Measurements from ENCODE around the gene GLIS2.

- TF ChIP-seq CTCF (conservative IDR thresholded peaks at IDR 0.05; ENCODE audit: low read depth, low read length) (no peak), CEBPB (IDR thresholded peaks at IDR 0.05; ENCODE audit: low read depth, low read length) (no peak), POLR2A (IDR thresholded peaks at IDR 0.05; ENCODE audit: low read depth, low read length) (no peak), RFX5 (IDR thresholded peaks at IDR 0.05; ENCODE audit: low read depth, low read length) (no peak), SMC3 (IDR thresholded peaks at IDR 0.05; ENCODE audit: low read depth, low read length) (no peak), MXI1 (IDR thresholded peaks at IDR 0.05; ENCODE audit: borderline replicate concordance, low read depth, low read length) (no peak), RAD21 (IDR thresholded peaks at IDR 0.05; ENCODE audit: low read length) (no peak), CHD1 (IDR thresholded peaks at IDR 0.05; ENCODE audit: low read depth, low read length) (no peak), MAZ (IDR thresholded peaks at IDR 0.05; ENCODE audit: borderline replicate concordance, low read depth, low read length) (peak; percentile 57; the same call in 1 of the 2 replicates)
Measured at GRCh38 chr16:4283939-4284338, 31.9 kb upstream of the GLIS2 start.

Measured in IMR-90 (cell line).